Body of pancreas (tissue), 4 donors: ENCODE results near the gene RAB26. TPM values are rescaled to one million over a fixed set of nuclear protein-coding genes. Genes with fewer than 3 reads are reported as not detected.
"Not testable (repeated sequence)": the region's sequence is repeated elsewhere in the genome, so short reads cannot be mapped to it uniquely, and the experiment has no call there.

Experiments
- ATAC-seq: fragments of 150-250 bp; one replicate; pipeline ENCODE4 v1.9.1; 2016
- DNase-seq, 4 donors: peaks; one replicate each; pipeline ENCODE4 v3.0.0-alpha.2; 2019
- H3K27ac ChIP-seq, 4 donors: fragments of 200-600 bp; sonication (generic); 1 replicate in 3 of 4; 2 replicates in 1 of 4; pipeline versions ENCODE4 v1.5.1 to v1.6.1; 2016 to 2019; ENCODE audit warnings: mild to moderate bottlenecking in 1 of 4, mixed read lengths in 1 of 4, moderate library complexity in 1 of 4
- H3K27me3 ChIP-seq, 2 donors: fragments of 200-600 bp; sonication (generic); one replicate each; pipeline ENCODE4 v1.6.0; 2016; ENCODE audit warnings: mild to moderate bottlenecking in 1 of 2
- H3K36me3 ChIP-seq, 2 donors: fragments of 200-600 bp; sonication (generic); replicated peaks in 1 of 2; 2 replicates each; pipeline ENCODE4 v1.5.1; 2016; ENCODE audit warnings: low read depth in 2 of 2; ENCODE audit not compliant: insufficient read depth in 1 of 2
- H3K4me1 ChIP-seq: fragments of 200-600 bp; sonication (generic); one replicate; pipeline ENCODE4 v1.6.0; 2016
- H3K4me3 ChIP-seq, 2 donors: fragments of 200-600 bp; sonication (generic); 1 replicate in 1 of 2; 2 replicates in 1 of 2; pipeline ENCODE4 v1.5.1; 2016 to 2019
- H3K9me3 ChIP-seq, 3 donors: fragments of 200-600 bp; sonication (generic); 1 replicate in 2 of 3; 2 replicates in 1 of 3; pipeline ENCODE4 v1.5.1; 2016
- POLR2A ChIP-seq, 3 donors: fragments of 450-650 bp; IDR thresholded peaks; one replicate each; pipeline ENCODE4 v1.6.1; 2016; ENCODE audit warnings: antibody characterized with exemption in 3 of 3, mild to moderate bottlenecking in 2 of 3
- WGBS, 2 donors: methylation state at CpG; one replicate each; pipeline ENCODE4 v1.1.5; 2017; 5-methylcytosine and 5-hydroxymethylcytosine counted together
- intact Hi-C: fragments of 100-400 bp; cut with DNase I; formaldehyde crosslinking; loops from one replicate; pipeline ENCODE4 v1.15.1; 2023
- microRNA counts, 2 donors: library from miRNA; unstranded; fragments of <30 nt; microRNA quantifications; one replicate each; lab custom pipeline; 2017
- microRNA-seq, 2 donors: library from miRNA; unstranded; fragments of <30 nt; microRNA quantifications; one replicate each; pipeline ENCODE4, GENCODE V29; 2016; ENCODE audit warnings: borderline number of aligned reads in 2 of 2, borderline replicate concordance in 2 of 2
- small RNA-seq: library from RNA; depleted of rRNA; stranded (forward); fragments of <200 nt; gene quantifications from one replicate; pipeline ENCODE3, GENCODE V24; 2016
- total RNA-seq, 2 donors: library from RNA; depleted of rRNA; stranded (reverse); fragments of >200 nt; gene quantifications; one replicate each; pipeline ENCODE4 v1.1.0, GENCODE V29; 2016
- TF ChIP-seq, protein P1 (sequence below), 7 experiments: fragments of 450-650 bp in 4 of 7; fragments of 200-600 bp in 3 of 7; sonication (generic) in 3 of 7; IDR thresholded peaks; one replicate each; pipeline ENCODE4 v1.5.1; 2016 to 2019; ENCODE audit warnings: antibody characterized with exemption in 7 of 7

The RAB26 gene
- total RNA-seq, 2 donors from 2014 or later = 25.4 to 28.8 TPM

GRCh38 chr16:2198283-2198682 lies 49.9 kb downstream of the RAB26 start:
- intact Hi-C loops = no loop called here
- no peak for DNase-seq

GRCh38 chr16:2199095-2199494 lies 50.7 kb downstream of the RAB26 start:
- 72 to 81% methylated on average over 3 to 5 of the region's 5 CpGs for WGBS, 2 donors

More at GRCh38 chr16:2198283-2198682, 49.9 kb downstream of the RAB26 start:
- Histone ChIP-seq H3K9me3 (no peaks in the 10 kb centered on the region), H3K27me3 (no peaks in the 10 kb centered on the region), H3K4me3 (no peak overlapping the region), H3K4me1 (peaks cover 13% of the 10 kb centered on the region), H3K36me3 (no peaks in the 10 kb centered on the region), H3K27ac (no peak overlapping the region)
- TF ChIP-seq, protein P1, sequence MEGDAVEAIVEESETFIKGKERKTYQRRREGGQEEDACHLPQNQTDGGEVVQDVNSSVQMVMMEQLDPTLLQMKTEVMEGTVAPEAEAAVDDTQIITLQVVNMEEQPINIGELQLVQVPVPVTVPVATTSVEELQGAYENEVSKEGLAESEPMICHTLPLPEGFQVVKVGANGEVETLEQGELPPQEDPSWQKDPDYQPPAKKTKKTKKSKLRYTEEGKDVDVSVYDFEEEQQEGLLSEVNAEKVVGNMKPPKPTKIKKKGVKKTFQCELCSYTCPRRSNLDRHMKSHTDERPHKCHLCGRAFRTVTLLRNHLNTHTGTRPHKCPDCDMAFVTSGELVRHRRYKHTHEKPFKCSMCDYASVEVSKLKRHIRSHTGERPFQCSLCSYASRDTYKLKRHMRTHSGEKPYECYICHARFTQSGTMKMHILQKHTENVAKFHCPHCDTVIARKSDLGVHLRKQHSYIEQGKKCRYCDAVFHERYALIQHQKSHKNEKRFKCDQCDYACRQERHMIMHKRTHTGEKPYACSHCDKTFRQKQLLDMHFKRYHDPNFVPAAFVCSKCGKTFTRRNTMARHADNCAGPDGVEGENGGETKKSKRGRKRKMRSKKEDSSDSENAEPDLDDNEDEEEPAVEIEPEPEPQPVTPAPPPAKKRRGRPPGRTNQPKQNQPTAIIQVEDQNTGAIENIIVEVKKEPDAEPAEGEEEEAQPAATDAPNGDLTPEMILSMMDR (IDR thresholded peaks at IDR 0.05) = no peak
- TF ChIP-seq POLR2A (IDR thresholded peaks at IDR 0.05) = no peak
- no peak for ATAC-seq
- 62 to 64% methylated on average over 4 of the region's 4 CpGs for WGBS, 2 donors

DNA sequence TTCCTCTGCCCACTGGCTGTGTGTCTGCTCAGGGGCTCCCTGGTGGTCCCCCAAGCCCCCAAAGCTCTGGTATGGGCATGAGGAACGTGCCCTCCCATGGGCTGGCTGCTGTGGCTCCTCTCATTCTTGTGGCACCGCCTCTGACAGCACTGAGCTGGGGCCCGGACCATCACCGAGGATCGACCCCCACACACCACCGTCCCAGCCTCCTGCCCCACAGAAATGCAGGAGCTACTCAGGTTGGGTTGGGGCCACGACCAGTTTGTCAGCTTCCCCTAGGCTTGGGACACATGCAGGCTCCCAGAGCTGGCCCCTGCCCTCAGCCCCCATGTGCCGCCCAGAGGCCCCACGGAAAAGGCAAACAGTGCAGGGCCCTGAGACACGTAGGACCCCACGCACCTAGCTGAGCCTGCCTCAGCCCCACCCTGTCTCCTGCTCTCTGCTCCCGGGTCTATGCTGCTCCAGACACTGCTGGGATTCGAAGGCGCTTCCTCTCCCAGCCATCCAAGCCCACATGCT lies 51.3 kb downstream of the RAB26 start:
- ATAC-seq (no peak), DNase-seq (no peak)
- H3K4me1 ChIP-seq = peaks cover 17% of the 10 kb centered on the region
- no peaks in the 10 kb centered on the region for H3K36me3 ChIP-seq
- intact Hi-C loops = no loop called here
- no peaks in the 10 kb centered on the region for H3K27me3 ChIP-seq
- no peaks in the 10 kb centered on the region for H3K9me3 ChIP-seq
- H3K27ac ChIP-seq = no peak overlapping the region
- no peak overlapping the region for H3K4me3 ChIP-seq
- WGBS, 2 donors = 73 to 85% methylated on average over 6 to 14 of the region's 14 CpGs
- TF ChIP-seq POLR2A (IDR thresholded peaks at IDR 0.05) = no peak
- TF ChIP-seq, protein P1 (IDR thresholded peaks at IDR 0.05) = no peak

More at GRCh38 chr16:2199095-2199494, 50.7 kb downstream of the RAB26 start:
- Histone ChIP-seq H3K9me3 (no peaks in the 10 kb centered on the region), H3K27me3 (no peaks in the 10 kb centered on the region), H3K36me3 (no peaks in the 10 kb centered on the region), H3K27ac (no peak overlapping the region), H3K4me1 (peaks cover 13% of the 10 kb centered on the region), H3K4me3 (no peak overlapping the region)
- intact Hi-C loops = no loop called here
- no peak for DNase-seq
- no peak for TF ChIP-seq POLR2A (IDR thresholded peaks at IDR 0.05)
- TF ChIP-seq, protein P1 (IDR thresholded peaks at IDR 0.05) = no peak
- ATAC-seq = no peak

DNA sequence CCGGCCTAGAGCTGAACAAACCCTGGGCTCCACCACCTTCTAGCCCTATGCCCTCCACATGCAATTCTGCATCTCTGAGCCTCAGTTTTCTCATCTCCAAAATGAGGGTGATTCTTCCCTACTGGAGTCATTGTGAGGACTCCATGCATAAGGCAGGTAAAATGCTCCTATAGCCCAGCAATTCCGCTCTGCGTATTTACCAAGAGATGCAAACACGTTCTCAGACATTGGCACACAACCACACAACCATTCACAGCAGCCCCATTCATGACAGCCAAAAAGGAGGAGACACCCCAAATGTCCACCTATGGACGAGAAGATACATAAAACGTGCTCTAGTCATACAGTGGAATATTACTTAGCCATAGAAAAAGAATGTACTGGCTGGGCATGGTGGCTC lies 51.9 kb downstream of the RAB26 start:
- WGBS, 2 donors = 83 to 89% methylated on average over 6 of the region's 6 CpGs
- no peak for DNase-seq
- Histone ChIP-seq H3K27me3 (no peaks in the 10 kb centered on the region), H3K36me3 (no peaks in the 10 kb centered on the region), H3K4me1 (peaks cover 15% of the 10 kb centered on the region), H3K27ac (no peak overlapping the region), H3K9me3 (no peaks in the 10 kb centered on the region), H3K4me3 (no peak overlapping the region)
- no peak for ATAC-seq
- intact Hi-C loops = no loop called here
- TF ChIP-seq POLR2A (IDR thresholded peaks at IDR 0.05) = no peak
- TF ChIP-seq, protein P1 (IDR thresholded peaks at IDR 0.05) = no peak

DNA sequence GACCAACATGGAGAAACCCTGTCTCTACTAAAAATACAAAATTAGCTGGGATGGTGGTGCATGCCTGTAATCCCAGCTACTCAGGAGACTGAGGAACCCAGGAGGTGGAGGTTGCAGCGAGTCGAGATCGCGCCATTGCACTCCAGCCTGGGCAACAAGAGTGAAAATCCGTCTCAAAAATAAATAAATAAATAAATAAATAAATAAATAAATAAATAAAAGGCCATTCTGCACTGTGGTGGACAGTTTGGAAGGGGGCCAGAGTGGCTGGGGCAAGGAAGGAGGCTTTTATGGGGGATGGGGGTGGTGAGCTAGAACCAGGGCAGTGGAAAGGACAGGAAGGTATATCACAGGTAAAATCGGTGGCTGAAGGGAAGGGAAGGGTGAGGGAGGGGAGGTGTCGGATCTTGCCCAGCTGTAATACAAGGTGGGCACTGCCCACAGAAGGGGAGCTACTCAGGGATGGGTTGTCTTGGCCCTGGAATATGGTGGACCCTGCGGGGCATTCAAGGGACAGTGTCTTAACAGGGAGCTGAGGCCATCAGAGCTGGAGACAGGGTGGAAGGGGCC lies 54.8 kb downstream of the RAB26 start:
- peaks cover 0 to 13% of the 10 kb centered on the region in 2 donors for H3K36me3 ChIP-seq
- ATAC-seq, H3K27ac ChIP-seq, H3K9me3 ChIP-seq, H3K27me3 ChIP-seq, intact Hi-C loops, H3K4me3 ChIP-seq, DNase-seq: not testable (repeated sequence)
- H3K4me1 ChIP-seq = peaks cover 19% of the 10 kb centered on the region
- 96% methylated on average over 8 of the region's 8 CpGs for WGBS, 2 donors

MicroRNA genes within 50 kb of the gene (microRNA counts, 767-probe panel; counts per million panel counts)
- microRNA hsa-miR-3180 (lab: Ali Mortazavi, UCI) (0 to 736 counts per million in 2 donors), microRNA hsa-miR-4516 (lab: Ali Mortazavi, UCI) (0 to 4,020 counts per million in 2 donors)

Small RNA genes within 50 kb of the gene (microRNA-seq; reads per million reads assigned to microRNA genes)
- gene MIR3180-5 (0 reads per million in 2 donors), gene MIR4516 (0 reads per million in 2 donors), gene MIR6511B1 (0 reads per million in 2 donors)

Small RNA genes within 50 kb of the gene (small RNA-seq; reads per million reads assigned to genes)
- gene MIR3180-5 (not detected), gene MIR4516 (not detected), gene RF00019 (not detected), gene SNORD60 (not detected)

Other genes with a start within 250 kb of the RAB26 start
- gene HS3ST6, start 230.2 kb upstream of the RAB26 start, total RNA-seq = not detected
- 10 to 100 TPM; 36.8 to 38.6 TPM for gene MSRB1, start 205.4 kb upstream of the RAB26 start, total RNA-seq
- 10 to 100 TPM in 1 of 2 donors, not detected in 1; 16.5 TPM for gene RPL3L, start 193.9 kb upstream of the RAB26 start, total RNA-seq
- gene NDUFB10, start 189.1 kb upstream of the RAB26 start, total RNA-seq = 10 to 100 TPM; 39.2 to 86.1 TPM
- gene RPS2, start 183.8 kb upstream of the RAB26 start, total RNA-seq = 1,000 to 10,000 TPM; 2,300 to 2,472 TPM
- gene RNF151, start 181.8 kb upstream of the RAB26 start, total RNA-seq = not detected
- 10 to 100 TPM; 38.9 to 40.7 TPM for gene TBL3, start 176.6 kb upstream of the RAB26 start, total RNA-seq
- not detected for gene NOXO1, start 167.2 kb upstream of the RAB26 start, total RNA-seq
- gene GFER, start 164.4 kb upstream of the RAB26 start, total RNA-seq = 10 to 100 TPM; 13.2 to 35.9 TPM
- gene SYNGR3, start 158.7 kb upstream of the RAB26 start, total RNA-seq = 1 to 10 TPM in 1 of 2 donors, under 1 TPM in 1; 0.33 to 1.6 TPM
- gene ZNF598, start 138.8 kb upstream of the RAB26 start, total RNA-seq = 10 to 100 TPM; 41.0 to 55.4 TPM
- gene NPW, start 128.8 kb upstream of the RAB26 start, total RNA-seq = not detected
- gene NHERF2, start 121.7 kb upstream of the RAB26 start, total RNA-seq = 10 to 100 TPM; 32.7 to 87.3 TPM
- 10 to 100 TPM; 15.2 to 19.7 TPM for gene NTHL1, start 100.8 kb upstream of the RAB26 start, total RNA-seq
- gene TSC2, start 100.6 kb upstream of the RAB26 start, total RNA-seq = 100 to 1,000 TPM in 1 of 2 donors, 10 to 100 TPM in 1; 73.9 to 152 TPM
- 100 to 1,000 TPM in 1 of 2 donors, 10 to 100 TPM in 1; 78.9 to 237 TPM for gene PKD1, start 12.7 kb upstream of the RAB26 start, total RNA-seq
- 10 to 100 TPM; 22.7 to 29.3 TPM for gene TRAF7, start 7.2 kb downstream of the RAB26 start, total RNA-seq
- under 1 TPM; 0.66 to 0.78 TPM for gene CASKIN1, start 48.0 kb downstream of the RAB26 start, total RNA-seq
- gene MLST8, start 56.8 kb downstream of the RAB26 start, total RNA-seq = 10 to 100 TPM; 32.4 to 59.0 TPM
- 1 to 10 TPM; 1.8 to 3.3 TPM for gene BRICD5, start 62.2 kb downstream of the RAB26 start, total RNA-seq
- 10 to 100 TPM in 1 of 2 donors, 1 to 10 TPM in 1; 7.8 to 15.8 TPM for gene PGP, start 66.2 kb downstream of the RAB26 start, total RNA-seq
- 10 to 100 TPM; 22.3 to 48.1 TPM for gene E4F1, start 75.0 kb downstream of the RAB26 start, total RNA-seq
- 1 to 10 TPM in 1 of 2 donors, not detected in 1; 1.3 TPM for gene DNASE1L2, start 87.8 kb downstream of the RAB26 start, total RNA-seq
- gene ECI1, start 103.0 kb downstream of the RAB26 start, total RNA-seq = 100 to 1,000 TPM in 1 of 2 donors, 10 to 100 TPM in 1; 58.9 to 102 TPM
- 10 to 100 TPM; 48.5 to 61.6 TPM for gene RNPS1, start 119.5 kb downstream of the RAB26 start, total RNA-seq
- gene ABCA3, start 192.1 kb downstream of the RAB26 start, total RNA-seq = 10 to 100 TPM; 13.8 to 21.0 TPM